KOPT-K1 (cell line): ENCODE data around the gene NPAS3.

Source experiments
- H3K27ac ChIP-seq: fragments of 200-600 bp; sonication (generic); 2 replicates; pipeline ENCODE4 v1.5.1; 2016; ENCODE audit warnings: antibody characterized with exemption, mild to moderate bottlenecking, low read depth, low read length; ENCODE audit not compliant: poor library complexity, severe bottlenecking
- H3K36me3 ChIP-seq: fragments of 200-600 bp; sonication (generic); 2 replicates; pipeline ENCODE4 v1.5.1; 2017; ENCODE audit warnings: antibody characterized with exemption, mild to moderate bottlenecking, low read length, moderate library complexity; ENCODE audit not compliant: insufficient read depth
- H3K9me3 ChIP-seq: fragments of 200-600 bp; sonication (generic); 2 replicates; pipeline ENCODE4 v1.5.1; 2017; ENCODE audit warnings: antibody characterized with exemption, low read length, mild to moderate bottlenecking; ENCODE audit not compliant: insufficient read depth, poor library complexity, severe bottlenecking

Gene NPAS3

DNA sequence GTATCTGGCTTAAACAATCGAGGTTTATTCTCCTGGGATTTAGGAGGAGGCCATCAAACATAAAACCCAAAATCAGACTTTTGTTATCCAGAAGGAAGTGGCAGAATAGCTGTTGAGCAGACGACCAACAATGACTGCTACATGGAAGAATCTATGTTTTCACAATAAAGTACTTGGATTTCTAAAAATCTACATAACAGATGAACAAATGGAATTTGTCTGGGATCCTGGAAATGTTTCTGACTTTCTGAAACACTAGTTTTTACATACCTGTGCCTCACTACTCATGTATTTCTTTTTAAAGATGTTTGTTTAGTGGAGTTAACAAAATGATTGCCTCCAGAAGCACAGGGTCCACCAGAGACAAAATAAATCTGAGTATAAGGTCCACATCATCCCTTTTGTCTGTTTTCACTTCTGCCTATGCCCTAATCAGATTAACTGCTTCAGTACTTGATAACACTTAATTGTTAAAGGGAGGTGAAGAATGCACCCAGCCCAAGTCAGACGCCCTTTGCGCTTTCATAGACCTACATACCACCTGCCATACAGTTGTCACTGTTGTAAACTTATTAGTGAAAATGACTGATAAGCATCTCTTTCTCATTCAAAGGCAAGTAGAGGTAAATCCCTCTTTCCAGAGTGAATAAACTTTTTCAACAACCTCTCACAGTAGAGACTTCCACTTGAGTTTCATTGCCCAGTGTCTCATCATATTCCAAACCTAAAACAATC lies 847.6 kb downstream of the NPAS3 start:
- no peaks in the 10 kb centered on the region for H3K36me3 ChIP-seq

GRCh38 chr14:33788161-33788560 lies 849.5 kb downstream of the NPAS3 start:
- Histone ChIP-seq H3K27ac (no peak overlapping the region), H3K9me3 (no peaks in the 10 kb centered on the region), H3K36me3 (no peaks in the 10 kb centered on the region)

More for the DNA sequence above, 847.6 kb downstream of the NPAS3 start:
- H3K27ac ChIP-seq: no peak overlapping the region
- no peaks in the 10 kb centered on the region for H3K9me3 ChIP-seq

DNA sequence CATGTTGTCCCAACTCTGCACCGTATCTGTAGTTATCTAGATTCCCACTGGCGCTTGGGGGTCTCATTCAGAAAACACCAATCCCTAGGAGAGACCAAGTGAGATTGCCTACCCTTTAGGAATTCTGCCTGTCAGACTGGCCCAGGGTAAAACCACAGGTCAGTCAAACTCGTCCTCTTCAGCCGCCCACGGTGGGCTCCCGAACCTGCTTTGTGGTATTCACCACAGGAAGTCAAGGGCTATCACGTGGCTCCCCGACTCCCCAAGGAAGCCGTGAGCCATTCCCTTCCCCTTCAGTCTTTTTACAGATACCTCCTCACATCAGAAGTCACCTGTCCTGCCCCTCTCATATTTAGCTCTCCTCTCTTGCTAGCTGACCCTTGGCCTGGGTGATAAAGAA lies 852.3 kb downstream of the NPAS3 start:
- Histone ChIP-seq H3K36me3 (no peaks in the 10 kb centered on the region), H3K27ac (no peak overlapping the region), H3K9me3 (no peaks in the 10 kb centered on the region)

DNA sequence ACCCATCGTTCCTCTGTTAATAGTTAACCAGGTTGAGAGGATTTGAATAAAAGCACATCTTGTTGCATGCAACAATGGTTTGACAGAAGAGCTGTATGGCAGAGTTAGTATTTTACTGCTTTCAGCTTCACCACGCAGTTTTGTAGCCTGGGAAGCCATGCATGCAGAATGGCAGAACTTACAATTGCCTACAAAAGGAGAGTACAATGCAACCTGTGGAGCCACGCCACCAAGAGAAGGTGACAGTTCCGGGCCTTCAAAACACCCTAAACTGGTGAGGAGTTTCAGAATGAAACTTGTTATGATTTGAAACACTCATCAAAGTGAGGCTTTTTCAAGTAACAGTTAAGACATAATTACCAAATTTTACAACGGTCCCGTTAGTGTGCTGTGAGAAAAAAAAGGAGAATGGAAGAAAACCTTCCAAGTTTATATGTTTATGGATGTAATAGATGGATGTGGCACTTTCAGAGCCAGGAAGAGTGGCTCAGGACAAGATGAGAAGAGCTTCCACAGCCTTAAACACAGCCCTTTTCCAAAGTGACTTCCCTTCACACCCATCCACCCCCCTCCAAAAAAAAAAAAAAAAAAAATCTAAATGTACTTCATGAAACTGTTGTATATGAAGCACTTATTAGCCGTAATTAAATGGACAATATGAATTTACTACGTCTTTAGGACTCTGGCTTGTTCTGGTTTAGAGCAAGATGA lies 853.5 kb downstream of the NPAS3 start:
- Histone ChIP-seq H3K9me3 (no peaks in the 10 kb centered on the region), H3K27ac (no peak overlapping the region), H3K36me3 (no peaks in the 10 kb centered on the region)

GRCh38 chr14:33792720-33793368 lies 854.2 kb downstream of the NPAS3 start:
- Histone ChIP-seq H3K27ac (no peak overlapping the region), H3K36me3 (no peaks in the 10 kb centered on the region), H3K9me3 (no peaks in the 10 kb centered on the region)

- no peaks in the 10 kb centered on the region for H3K9me3 ChIP-seq
- H3K36me3 ChIP-seq: no peaks in the 10 kb centered on the region
- H3K27ac ChIP-seq: no peak overlapping the region
Observed at GRCh38 chr14:33793398-33794110, 854.9 kb downstream of the NPAS3 start.

GRCh38 chr14:33794791-33795305 lies 856.2 kb downstream of the NPAS3 start:
- Histone ChIP-seq H3K9me3 (no peaks in the 10 kb centered on the region), H3K36me3 (no peaks in the 10 kb centered on the region), H3K27ac (no peak overlapping the region)

- Histone ChIP-seq H3K36me3 (no peaks in the 10 kb centered on the region), H3K27ac (no peak overlapping the region), H3K9me3 (no peaks in the 10 kb centered on the region)
Observed at GRCh38 chr14:33796356-33796755, 857.7 kb downstream of the NPAS3 start.

- no peaks in the 10 kb centered on the region for H3K36me3 ChIP-seq
- H3K9me3 ChIP-seq: no peaks in the 10 kb centered on the region
- H3K27ac ChIP-seq: no peak overlapping the region
Observed at GRCh38 chr14:33799705-33800570, 861.3 kb downstream of the NPAS3 start.

GRCh38 chr14:33800735-33801163 lies 862.1 kb downstream of the NPAS3 start:
- Histone ChIP-seq H3K9me3 (no peaks in the 10 kb centered on the region), H3K27ac (no peak overlapping the region), H3K36me3 (no peaks in the 10 kb centered on the region)

DNA sequence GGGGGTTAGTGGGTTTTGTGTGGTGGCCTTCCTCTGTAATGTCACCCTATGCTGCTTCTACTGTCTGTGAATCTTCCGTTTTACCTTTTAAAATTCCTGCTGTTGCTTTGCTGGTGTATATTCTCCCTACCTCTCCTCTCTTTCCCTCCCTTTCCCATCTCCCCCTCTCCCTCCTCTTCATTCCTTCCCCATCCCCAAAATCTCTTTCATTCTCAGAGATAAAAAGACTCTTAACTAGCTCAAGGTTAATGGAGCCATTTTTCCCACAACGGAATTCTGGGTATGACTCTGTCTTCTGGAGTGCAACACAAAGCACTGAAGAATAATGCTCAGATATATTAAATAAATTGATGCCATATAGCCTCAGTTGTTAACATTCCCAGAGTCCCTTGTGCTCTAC lies 864.1 kb downstream of the NPAS3 start:
- Histone ChIP-seq H3K9me3 (no peaks in the 10 kb centered on the region), H3K36me3 (no peaks in the 10 kb centered on the region), H3K27ac (no peak overlapping the region)

DNA sequence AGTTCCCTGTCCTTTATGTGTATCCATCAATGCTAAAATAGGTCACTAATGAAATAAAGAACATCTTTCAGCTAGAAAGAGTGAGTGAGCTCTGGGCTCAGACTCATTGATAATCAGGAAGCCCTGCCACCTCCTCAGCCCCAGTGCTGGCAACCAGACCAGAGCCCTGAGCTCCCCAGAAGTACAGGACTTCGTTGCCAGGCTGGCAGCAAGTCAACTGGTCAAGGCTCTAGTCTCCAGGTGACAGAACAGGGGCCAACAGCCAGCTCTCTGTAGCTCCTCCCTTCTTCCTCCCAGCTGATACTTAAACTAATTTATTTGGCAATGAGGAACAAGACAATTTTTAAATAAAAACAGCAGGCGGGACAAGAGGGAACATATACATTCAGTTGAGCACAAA lies 866.9 kb downstream of the NPAS3 start:
- no peak overlapping the region for H3K27ac ChIP-seq
- no peaks in the 10 kb centered on the region for H3K9me3 ChIP-seq
- no peaks in the 10 kb centered on the region for H3K36me3 ChIP-seq

DNA sequence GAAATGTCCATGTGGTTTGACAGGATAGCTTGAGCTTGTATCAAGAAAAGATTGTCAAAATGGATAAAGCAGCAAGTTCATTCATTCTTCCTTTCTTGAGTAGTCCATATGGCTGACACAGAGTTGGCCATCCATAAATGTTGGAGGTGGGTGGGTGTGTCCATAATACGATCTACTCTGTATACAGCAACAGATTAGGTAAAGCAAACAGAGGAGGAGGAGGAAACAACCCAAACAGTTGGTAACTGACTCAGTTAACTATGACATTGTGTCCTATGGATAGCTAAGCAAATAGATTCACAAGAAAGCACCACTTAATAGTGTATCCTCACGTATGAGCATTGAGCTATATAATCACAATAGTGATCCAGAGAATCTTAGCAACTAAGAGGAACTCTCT lies 868.2 kb downstream of the NPAS3 start:
- Histone ChIP-seq H3K36me3 (no peaks in the 10 kb centered on the region), H3K27ac (no peak overlapping the region), H3K9me3 (no peaks in the 10 kb centered on the region)

DNA sequence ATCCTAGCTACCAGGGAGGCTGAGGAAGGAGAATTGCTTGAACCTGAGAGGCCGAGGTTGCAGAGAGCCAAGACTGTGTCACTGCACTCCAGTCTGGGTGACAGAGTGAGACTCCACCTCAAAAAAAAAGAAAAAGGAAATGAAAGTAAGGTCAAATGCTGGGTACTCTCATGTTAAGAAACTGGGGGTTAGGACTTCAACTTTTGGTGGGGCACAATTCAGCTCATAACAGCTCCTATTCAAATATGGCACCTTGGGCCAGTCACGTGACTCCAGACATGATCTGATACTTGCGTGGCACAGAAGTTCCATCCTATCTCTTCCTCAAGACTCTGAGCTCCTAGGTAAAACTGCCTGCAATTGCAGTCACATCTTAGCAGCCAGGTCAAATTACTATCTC lies 869.5 kb downstream of the NPAS3 start:
- no peaks in the 10 kb centered on the region for H3K9me3 ChIP-seq
- no peak overlapping the region for H3K27ac ChIP-seq
- H3K36me3 ChIP-seq: no peaks in the 10 kb centered on the region
